Measurements from ENCODE around the gene TRPM5.

TRPM5 gene

DNA sequence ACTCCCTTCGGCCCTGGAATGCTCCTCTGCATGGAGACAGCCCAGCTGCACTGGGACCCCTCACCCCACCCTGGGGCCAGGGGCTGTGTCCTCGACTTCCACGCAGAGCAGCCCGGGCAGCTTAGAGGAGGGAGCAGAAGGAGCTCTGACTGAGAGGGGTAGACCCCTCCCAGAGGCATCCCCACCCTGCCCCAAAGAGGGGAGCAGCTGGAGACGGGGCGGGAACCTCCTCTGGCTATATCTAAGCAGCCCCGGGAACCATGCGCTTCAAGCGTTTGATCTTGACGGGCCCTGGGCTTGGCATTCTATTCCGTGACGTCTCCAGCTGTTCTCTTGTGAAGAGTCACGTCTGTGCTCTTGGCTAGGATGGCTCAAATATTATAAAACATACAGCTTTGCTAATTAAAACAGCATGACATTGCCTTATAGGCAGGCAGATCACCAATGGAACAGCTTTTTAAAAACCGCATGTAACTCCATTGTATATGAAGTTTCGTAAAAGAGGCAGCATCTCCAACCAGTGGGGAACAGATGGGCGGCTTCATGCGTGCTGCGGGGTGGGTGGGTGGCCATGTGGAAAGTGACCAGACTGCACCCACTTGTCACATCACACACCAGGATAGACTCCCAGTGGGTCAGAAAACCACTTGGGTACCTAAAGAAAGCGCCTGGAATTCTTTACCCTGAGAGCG, 8.2 kb upstream of the TRPM5 start:
- DNase-seq (ENCODE audit: low read depth in 2 of 2): no peak

DNA sequence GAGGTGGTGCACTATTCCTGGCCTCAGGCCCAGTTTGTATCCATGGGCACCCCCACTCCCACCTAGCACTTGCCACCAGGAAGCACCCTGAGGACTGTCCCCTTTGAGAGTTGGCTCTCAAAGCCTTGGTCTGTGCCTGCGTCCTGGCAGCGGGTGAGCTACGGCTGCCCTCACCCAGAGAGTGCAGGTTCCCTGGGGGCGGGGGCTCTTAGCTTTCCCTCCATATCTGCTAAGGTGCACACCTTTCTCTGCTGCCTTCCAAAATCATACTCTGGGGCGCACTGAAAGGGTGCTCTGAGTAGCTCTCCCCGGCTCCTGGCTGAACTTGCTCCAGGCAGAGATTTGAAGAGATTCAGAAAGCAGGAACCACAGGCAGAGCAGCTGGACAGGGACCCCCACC, 7.6 kb upstream of the TRPM5 start:
- no peak for DNase-seq (ENCODE audit: low read depth in 2 of 2)

DNA sequence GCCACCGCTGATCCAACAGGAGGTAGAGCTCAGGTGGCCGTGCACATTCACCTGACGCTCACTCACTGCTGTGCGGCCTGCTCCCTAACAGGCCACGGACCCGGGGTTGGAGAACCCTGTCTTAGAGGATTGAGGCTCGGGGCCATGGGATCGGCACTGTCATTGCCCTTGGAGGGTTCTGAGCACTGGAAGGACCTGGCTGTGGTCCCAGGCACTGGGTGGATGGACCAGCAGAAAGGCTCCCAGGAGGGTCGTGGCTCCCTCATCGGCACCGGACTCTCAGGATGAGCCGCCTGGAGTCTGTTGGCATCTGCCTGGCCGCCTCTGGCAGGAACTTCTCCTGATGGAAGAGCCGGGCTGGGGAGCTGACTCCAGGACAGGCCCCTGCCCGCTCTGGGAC, 7.0 kb upstream of the TRPM5 start:
- no peak for DNase-seq (ENCODE audit: low read depth in 2 of 2)

DNA sequence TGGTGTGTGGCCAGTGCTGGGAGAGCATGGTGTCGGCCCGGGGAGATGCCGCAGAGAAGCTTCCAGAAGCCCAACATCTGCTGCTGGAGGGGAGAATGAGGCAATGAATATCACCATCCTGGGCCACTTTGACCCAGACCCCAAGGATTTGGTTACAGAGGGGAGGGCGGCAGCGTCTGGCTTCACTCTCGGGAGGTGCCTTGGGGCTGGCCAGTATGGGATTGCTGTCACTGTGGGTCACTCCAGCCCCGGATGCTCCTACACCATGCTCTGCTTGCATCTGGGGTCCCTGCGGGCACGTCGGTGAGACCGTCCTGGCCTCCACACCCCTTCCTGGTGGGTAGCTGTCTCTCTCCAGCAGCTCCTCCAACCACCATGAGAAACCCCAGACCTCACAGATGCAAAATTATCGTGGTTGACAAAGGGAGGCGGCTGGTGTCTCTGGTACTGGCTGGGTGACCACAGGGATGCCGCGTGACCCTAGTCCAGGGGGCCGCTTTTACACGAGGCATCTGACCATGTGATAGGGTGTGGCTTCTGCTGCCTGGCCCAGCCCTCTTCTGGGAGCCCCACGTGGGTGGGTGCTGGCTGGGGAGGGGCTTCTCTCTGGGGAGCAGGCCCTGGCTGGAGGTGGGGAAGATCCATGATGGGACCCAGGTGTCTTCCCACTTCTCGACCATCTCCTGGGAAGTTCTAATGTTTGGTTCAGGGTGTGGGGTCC, 6.2 kb upstream of the TRPM5 start:
- DNase-seq (ENCODE audit: low read depth in 2 of 2): no peak

DNA sequence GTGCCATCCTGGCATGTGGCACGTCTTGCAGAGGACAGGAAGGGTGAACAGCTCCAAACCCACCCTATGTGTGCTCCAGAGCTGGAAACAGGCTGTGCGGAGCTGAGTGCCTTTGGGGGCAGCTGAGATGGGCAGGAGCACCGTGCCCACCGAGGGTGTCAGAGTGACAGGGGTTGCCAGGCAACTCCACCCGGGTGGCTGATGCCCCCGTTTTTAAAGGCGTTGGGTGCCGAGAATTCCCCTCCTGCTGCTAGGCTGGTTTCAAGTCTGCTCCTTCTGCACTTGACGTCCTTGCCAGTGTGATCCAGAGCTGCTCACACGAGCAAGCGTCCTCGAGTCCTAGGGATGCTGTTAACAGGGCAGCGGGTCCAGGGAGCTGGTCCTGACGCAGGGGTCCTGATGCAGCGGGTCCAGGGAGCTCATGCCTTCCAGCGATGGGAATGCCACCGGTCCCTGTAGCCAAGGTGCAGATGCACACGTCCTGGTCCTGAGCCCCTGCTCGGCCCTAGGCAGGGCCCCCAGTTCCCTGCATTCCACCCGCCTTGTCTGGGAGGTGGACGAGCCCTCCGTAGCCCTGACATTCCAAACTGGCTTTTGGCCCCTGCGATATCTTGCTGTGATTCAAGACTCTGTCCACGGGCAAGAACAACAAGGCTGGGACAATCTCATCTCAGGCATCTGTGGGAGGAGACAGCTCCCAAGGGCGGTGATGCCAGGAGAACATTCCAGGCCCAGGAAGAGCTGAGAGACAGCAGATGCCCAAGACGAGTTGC, 5.4 kb upstream of the TRPM5 start:
- no peak for DNase-seq (ENCODE audit: low read depth in 2 of 2)

DNA sequence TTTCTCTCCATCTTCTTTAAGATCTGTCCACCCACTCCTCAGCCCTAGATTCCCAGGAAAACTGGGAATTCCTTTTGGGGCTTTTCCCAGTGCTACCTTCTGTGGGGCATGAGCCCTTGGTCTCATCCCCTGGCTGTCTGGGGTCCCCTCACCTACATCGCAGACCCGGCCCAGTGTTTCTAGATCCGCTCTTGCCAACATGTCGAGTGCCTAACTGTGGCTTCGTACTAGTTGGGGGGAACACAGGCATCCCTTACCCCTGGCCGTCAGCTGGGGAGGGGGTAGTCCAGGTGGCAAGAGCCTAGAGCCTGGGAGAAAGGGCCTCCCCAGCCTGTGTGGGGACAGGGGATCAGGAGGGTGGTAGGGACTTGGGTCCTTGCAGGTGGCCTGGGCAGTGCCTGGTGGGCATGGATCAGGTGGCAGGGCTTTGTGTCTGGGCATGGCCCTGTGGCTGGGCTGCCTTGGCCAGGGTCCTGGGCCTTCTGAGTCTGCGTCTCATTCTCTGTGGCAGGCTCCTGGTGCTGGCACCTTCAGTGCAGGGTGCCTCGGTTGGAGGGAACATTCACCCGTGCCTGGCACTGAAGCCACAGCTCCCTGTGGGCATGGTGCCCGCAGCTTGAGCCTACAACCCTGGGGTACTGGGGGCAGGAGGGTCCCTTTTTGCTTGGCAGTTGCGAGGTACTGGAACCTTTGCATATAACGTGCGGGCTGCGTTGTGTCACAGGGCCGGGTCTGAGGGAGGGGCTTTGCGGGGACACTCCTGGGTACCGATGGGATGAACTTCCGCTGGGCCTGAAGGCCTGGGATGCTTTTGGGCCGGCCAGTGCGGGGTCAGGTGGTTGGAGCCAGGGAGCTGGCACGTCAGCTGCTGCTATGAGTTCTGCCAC, 4.6 kb upstream of the TRPM5 start:
- no peak for DNase-seq (ENCODE audit: low read depth in 2 of 2)

DNA sequence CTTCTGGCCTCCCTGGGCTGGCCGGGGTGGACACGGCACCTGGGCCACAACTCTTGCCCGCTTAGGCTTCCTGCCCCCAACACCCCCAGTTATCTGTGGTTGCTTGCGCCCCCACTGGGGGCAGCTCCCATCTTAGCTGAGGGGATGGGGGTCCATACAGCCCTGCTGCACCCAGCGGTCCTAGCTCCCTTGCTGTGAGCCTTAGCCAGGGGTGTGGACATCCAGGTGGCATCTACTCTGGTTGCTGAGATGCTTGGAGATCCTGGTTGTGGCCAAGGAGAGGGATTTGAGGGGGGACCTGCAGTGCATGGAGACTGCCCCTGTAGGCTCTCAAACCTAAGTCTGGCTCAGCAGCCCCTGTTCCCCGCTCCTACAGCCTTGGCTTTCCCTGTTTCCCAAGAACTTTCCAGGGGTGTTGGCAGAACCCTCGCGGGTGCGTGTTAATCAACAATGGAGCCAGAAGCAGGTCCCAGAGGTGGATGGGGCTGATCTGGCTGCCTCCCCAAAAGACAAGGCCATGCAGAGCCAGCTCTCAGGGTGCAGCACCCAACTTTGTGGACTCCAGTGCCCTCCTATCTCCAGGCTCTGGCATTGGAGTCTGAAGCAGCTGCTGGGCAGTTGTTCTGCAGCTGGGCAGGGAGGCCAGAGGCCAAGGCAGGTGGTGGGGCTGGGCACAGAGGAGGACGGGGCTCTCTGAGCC, 3.8 kb upstream of the TRPM5 start:
- no peak for DNase-seq (ENCODE audit: low read depth in 2 of 2)

DNA sequence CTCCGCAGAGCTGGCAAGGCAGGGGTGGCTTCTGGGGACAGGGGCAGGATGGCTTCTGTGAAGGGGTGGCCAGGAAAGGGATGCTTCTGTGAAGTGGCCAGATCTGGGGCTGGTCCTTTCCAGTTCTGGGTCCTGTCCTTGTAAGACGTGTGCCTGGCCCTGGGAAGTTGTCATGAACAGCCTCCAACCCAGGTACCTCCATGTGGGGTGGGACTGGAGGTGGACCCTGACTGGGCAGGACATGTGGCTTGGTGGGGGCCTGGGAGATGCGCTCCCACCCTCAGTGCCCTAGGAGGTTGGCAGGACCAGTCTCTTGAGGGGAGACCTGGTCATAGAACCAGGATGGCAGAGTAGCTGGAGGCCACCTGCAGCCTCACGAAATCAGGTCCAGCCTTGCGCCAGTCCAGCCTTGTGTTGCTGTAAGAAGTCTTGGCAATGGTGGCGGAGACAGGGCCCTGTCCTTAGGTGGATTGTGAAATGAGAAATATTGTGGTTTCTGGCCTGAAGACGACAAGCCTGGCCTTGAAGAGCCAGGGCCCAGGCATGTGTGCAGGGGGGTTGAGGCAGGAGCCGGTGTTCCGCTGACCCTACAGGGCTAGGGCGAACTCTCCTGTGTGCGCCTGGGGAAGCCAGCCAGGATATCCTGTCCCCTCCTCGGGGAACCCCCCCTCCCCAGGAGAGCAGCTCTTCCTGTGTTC, 3.1 kb upstream of the TRPM5 start:
- DNase-seq (ENCODE audit: low read depth in 2 of 2): no peak

DNA sequence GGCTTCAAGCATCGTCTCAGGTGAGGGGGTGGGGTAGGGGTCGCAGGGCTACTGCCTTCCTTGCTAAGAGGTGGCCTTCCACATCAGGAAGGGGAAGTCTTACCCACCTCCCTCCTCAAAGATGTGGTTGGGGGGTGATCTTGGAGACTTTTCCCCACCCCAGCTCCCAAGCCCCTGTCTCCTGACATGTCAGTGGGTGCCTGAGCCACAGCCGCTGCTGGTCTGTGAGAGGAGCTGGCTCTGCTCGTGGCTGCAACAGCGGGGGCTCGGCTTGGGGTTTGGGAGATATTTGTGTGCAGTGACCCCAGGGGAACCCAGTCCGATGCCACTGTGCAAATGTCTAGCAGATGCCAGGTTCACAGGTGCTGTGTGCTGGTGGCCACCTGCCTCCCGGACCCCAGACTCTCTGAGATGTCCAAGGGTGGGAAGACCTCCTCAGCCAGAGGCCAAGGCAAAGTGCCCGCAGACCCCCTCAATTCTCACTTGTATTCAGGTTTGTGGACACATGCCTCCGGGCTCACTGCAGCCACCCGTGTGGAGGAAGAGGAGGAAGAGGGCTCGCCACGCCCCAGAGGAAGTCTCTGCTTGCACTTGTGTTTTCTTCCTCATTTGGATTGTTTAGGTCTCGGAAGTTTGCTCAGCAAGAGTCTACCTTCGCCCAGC, 2.4 kb upstream of the TRPM5 start:
- DNase-seq (ENCODE audit: low read depth in 2 of 2): no peak

DNA sequence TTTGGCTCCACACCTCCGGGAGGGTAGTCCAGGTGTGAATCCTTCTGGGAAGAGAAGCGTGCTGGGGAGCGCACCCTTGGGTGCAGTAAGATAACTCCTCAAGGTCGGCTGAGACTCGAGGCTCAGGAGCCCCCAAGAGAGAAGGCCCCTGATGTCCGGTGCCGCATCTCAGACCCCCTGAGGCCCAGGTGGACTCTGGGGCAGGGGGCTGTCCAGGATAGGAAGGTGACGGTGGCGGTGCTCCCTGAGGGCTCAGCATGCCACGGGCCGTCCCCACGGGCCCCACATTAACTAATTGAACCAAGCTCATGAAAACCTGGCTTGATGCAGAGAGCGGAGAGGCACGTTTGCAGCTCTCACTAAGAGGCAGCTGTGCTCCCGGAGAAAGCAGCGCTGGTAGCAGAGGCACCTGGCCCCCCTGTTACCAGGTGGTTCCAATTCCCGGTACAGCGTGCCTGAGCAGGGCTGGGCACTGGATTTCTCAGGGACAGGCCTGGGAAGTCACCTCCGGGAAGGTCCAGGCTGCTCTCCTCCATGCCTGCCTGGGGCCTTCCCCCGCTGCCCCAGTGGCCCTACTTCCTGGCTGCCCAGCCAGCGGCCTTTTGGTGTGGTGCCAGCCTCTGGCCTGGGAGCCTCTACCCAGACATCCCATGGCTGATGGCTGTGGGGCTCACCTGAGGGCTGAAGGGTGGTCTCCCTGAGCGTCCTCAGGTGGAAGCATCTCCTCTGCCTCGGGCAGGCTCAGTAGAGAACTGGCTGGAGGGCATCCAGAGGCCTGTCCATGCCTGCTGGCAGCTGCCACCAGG, 1.6 kb upstream of the TRPM5 start:
- DNase-seq (ENCODE audit: low read depth in 2 of 2): no peak

DNA sequence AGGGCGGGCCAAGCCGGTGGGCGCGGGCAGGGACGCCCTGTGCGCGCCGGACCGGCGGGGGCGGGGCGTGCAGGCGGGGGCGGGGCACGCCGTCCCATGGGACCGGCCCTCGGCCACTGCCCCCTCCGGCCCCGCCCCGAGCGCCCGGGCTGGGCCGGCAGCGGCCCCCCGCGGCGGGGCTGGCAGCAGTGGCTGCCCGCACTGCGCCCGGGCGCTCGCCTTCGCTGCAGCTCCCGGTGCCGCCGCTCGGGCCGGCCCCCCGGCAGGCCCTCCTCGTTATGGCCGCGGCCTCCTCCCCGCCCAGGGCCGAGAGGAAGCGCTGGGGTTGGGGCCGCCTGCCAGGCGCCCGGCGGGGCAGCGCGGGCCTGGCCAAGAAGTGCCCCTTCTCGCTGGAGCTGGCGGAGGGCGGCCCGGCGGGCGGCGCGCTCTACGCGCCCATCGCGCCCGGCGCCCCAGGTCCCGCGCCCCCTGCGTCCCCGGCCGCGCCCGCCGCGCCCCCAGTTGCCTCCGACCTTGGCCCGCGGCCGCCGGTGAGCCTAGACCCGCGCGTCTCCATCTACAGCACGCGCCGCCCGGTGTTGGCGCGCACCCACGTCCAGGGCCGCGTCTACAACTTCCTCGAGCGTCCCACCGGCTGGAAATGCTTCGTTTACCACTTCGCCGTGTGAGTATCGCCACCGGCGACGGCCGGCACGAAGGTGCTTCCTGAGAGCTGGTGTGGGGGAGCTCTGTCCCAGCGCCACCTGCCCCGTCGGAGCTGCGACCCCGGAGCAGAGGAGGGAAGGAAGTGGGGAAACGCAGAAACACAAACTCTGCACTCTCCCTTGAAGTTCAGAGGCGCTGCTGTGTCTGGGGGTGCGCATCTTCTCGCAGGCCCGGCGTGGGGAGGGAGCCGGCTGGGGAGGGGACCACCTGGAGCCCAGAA, 769 bp upstream of the TRPM5 start, which contains the start of gene KCNQ1:
Gene KCNQ1, plus strand, starts transcription at position 188 of the 925 bp plus-strand sequence. Its CDS starts 91 bp downstream, at position 279.
- DNase-seq (ENCODE audit: low read depth in 2 of 2): peak in 1 of 2 donors; percentile 22

DNA sequence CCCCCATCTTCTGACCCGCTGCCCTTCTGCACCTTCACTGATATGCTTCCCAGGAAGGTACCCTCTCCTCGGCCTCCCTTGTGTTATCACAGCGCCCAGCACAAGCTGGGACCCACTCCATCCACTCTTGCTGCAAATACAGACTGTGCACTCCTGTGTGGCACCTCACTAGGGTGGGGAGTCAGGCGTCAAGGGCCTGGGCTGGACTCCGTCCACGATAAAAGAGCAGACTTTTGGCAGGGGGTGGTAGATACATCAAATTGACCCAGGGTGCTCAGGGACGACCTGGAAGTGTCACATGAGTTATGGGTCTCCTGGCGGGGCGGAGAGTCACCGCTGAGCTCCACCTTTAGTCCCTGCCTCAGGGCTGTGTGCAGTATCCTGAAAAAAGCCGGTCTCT, 908 bp downstream of the TRPM5 start:
- DNase-seq (ENCODE audit: low read depth in 2 of 2): no peak

DNA sequence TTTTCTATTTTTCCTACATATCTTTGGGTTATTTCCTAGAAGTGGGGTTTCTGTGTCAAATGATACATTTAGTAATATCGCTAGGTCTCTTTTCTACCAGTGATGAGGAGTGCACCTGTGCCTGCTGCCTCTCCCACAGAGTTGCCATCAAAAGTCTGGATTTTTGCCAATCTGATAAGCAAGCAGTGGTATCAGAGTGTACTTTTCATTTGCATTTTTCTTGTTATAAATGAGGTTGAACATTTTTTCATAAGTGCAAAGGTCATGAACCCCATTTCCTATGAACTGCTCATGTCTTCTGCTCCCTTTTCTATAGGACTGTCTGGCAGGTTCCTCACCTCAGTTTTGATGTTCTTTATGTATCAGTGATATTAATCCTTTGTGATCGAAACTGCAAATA, 1.7 kb downstream of the TRPM5 start:
- DNase-seq (ENCODE audit: low read depth in 2 of 2): no peak

DNA sequence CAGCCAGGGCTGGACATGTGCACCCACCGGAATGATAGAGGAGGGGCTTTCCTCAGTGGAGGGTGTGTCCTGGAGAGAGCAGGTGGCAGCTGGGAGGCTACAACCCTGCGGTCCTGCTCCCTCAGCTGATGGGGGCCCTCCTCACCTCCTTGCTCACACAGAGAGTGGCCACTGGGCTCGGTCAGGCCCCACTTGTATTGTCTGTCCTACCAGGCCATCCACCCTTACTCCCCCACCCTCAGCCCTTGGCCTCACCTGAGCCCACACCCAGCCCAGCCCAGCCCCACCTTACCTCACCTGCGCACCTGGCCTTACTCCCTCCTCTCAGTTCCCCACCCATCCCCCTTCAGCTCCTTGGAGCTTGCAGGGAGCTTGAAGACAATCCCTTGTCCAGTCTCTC, 3.1 kb downstream of the TRPM5 start:
- no peak for DNase-seq (ENCODE audit: low read depth in 2 of 2)

DNA sequence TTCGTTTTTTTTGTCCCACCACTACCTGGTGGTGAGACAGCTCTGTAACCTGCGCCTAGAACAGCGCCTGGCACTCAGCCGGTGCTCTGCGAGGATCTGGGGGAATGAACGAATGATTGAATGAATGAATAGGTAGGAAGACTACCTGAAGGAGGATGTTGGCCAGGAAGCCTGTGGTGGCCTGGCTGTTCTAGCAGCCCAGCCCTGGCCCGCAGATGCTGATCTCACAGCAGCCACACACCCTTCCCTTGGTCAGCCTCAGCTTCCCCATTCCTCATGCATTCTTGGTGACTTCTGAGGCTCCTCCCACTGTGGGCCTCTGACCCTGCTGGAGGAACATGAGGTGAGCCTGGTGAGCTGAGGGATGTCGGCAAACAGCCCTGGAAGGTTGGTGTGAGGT, 3.7 kb downstream of the TRPM5 start:
- DNase-seq (ENCODE audit: low read depth in 2 of 2): no peak

DNA sequence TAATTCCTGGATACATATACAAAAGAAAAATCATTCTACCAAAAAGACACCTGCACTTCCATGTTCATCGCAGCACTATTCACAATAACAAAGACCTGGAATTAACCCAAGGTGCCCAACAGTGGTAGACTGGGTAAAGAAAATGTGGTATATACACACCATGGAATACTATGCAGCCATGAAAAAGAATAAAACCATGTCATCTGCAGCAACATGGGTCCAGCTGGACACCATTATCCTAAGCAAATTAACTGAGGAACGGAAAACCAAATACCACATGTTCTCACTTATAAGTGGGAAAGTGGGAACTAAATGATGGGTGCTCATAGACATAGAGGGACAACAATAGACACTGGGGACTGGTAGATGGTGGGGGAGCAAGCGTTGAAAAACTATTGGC, 4.5 kb downstream of the TRPM5 start:
- no peak for DNase-seq (ENCODE audit: low read depth in 2 of 2)

DNA sequence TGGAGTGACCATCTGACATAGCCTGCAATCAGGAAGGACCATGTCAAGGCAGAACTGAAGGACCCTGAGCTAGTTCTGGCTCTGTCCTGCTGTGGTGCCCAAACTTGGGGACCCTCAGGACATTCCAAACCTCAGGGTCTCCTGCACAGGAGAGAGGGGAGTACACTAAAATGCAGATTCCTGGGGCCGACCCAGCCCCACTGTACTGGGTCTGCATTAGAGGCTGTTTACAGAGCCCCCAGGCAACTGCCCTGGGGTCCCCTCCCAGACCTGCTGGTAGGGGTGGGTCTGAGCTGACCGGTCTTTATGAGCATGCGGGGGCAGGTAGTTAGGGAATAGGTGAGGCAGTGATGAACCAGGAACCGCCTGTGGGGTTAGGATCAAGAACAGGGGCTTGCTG, 6.8 kb downstream of the TRPM5 start:
- DNase-seq (ENCODE audit: low read depth in 2 of 2): no peak

DNA sequence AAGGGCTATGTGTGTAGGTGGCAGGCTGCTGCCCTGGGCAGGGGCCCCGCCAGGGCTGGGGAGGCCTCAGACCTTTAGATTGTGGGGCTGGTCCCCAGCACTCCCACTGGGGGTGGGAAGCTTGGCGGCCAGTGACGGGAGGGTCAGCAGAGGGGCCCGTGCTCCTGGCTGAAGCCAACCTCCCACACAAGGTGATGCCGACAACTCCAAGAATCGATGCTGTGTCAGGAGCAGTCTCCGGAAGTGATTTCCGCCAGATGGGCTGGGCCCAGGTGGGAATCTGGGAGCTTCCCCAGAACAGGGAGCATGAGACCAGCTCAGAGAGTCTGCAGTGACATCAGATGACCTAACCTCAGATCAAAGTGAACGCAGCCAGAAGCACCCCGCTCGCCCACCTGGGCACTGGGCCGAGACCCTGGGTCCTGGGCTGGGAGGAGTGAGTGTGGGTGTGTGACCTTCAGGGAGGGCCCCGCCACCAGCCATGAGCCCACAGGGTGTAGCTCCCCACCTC, 7.7 kb downstream of the TRPM5 start:
- no peak for DNase-seq (ENCODE audit: low read depth in 2 of 2)
